ENCODE measurements around the gene ATP11C. TPM values are rescaled to one million over a fixed set of nuclear protein-coding genes. Genes with fewer than 3 reads are reported as not detected.

The ATP11C gene
- polyA plus RNA-seq, 2 donors = 1.7 to 3.4 TPM

DNA sequence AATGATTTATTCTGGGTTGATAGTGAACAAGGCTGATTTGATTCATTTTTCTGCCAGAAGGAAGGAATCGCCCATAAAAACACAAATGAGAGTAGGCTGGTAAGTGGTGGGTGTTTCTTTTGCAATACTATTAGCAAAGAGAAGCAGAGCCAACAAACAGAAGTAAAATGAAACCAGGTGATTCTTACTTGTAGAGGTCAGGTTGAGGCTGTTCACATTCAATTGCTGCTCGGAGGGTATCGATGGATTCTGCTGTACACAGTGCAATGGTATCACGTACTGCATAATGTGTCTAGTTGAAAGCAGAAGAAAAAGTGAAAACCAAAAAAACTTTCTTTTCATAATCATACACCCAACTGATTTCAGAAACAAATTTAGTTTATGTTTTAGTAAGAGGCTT, 130.8 kb downstream of the ATP11C start:
- Histone ChIP-seq H3K4me1 (ENCODE audit: control insufficient read depth in 2 of 2, insufficient read depth in 2 of 2, low read length in 1 of 2) (no peaks in the 10 kb centered on the region), H3K4me3 (ENCODE audit: low read depth in 1 of 2, low read length in 2 of 2) (no peak overlapping the region), H3K27ac (ENCODE audit: low read depth in 2 of 2, low read length in 1 of 2) (no peak overlapping the region), H3K36me3 (ENCODE audit: control insufficient read depth in 2 of 2, insufficient read depth in 2 of 2, low read length in 1 of 2) (no peaks in the 10 kb centered on the region), H3K27me3 (ENCODE audit: control insufficient read depth in 1 of 2, insufficient read depth in 2 of 2, low read length in 2 of 2) (no peaks in the 10 kb centered on the region), H3K9me3 (ENCODE audit: control insufficient read depth in 2 of 2, insufficient read depth in 1 of 2, low read depth in 1 of 2, low read length in 1 of 2) (no peaks in the 10 kb centered on the region)
- WGBS, 2 donors = 89 to 98% methylated on average over 4 of the region's 4 CpGs

DNA sequence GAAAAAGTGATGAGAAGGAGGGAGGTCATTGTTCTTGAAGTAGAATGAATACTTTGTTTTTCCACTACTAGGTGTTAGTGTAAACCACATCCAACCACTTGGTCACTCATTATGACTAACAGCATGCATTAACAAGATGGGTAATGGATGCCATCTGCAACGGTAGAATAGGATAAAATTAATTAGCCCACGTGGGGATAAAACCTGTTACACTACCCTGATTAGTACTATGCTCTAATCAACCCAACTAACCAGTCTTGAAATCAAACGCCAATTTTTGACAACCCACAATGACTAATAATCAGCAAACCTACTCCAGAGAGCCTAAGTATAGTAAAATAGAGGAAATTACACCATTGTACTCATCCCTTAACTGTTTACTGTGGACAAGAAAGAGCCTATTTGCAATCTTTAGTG, 131.4 kb downstream of the ATP11C start:
- H3K27me3 ChIP-seq (ENCODE audit: control insufficient read depth in 1 of 2, insufficient read depth in 2 of 2, low read length in 2 of 2) = no peaks in the 10 kb centered on the region
- H3K36me3 ChIP-seq (ENCODE audit: control insufficient read depth in 2 of 2, insufficient read depth in 2 of 2, low read length in 1 of 2) = no peaks in the 10 kb centered on the region
- no peaks in the 10 kb centered on the region for H3K9me3 ChIP-seq (ENCODE audit: control insufficient read depth in 2 of 2, insufficient read depth in 1 of 2, low read depth in 1 of 2, low read length in 1 of 2)
- no peaks in the 10 kb centered on the region for H3K4me1 ChIP-seq (ENCODE audit: control insufficient read depth in 2 of 2, insufficient read depth in 2 of 2, low read length in 1 of 2)
- no peak overlapping the region for H3K27ac ChIP-seq (ENCODE audit: low read depth in 2 of 2, low read length in 1 of 2)
- H3K4me3 ChIP-seq (ENCODE audit: low read depth in 1 of 2, low read length in 2 of 2) = no peak overlapping the region
- 48 to 81% methylated on average over 3 of the region's 3 CpGs for WGBS, 2 donors

DNA sequence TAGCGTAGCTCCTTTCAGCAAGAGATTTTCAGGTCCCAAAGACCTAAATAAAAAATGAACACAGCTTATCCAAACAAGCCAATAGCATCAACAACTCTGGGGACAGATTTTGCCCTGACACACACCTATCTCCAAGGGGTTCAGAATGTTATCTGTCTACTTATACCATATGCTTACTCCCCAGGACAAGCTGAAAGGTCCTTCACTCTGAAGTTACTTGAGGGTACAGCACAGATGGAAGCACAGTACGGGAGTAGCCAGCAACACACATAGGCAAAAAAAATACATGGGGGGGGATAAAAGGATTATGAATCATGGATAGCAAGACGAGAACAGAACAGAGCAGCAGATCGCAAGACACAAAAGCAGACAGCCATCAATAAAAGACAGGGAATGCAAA, 134.2 kb downstream of the ATP11C start:
- Histone ChIP-seq H3K9me3 (ENCODE audit: control insufficient read depth in 2 of 2, insufficient read depth in 1 of 2, low read depth in 1 of 2, low read length in 1 of 2) (no peaks in the 10 kb centered on the region), H3K36me3 (ENCODE audit: control insufficient read depth in 2 of 2, insufficient read depth in 2 of 2, low read length in 1 of 2) (no peaks in the 10 kb centered on the region), H3K27me3 (ENCODE audit: control insufficient read depth in 1 of 2, insufficient read depth in 2 of 2, low read length in 2 of 2) (no peaks in the 10 kb centered on the region), H3K4me1 (ENCODE audit: control insufficient read depth in 2 of 2, insufficient read depth in 2 of 2, low read length in 1 of 2) (no peaks in the 10 kb centered on the region), H3K27ac (ENCODE audit: low read depth in 2 of 2, low read length in 1 of 2) (no peak overlapping the region), H3K4me3 (ENCODE audit: low read depth in 1 of 2, low read length in 2 of 2) (no peak overlapping the region)
- 82 to 97% methylated on average over 4 of the region's 4 CpGs for WGBS, 2 donors

- 76 to 77% methylated on average over 1 of the region's 1 CpG for WGBS, 2 donors
- Histone ChIP-seq H3K27me3 (ENCODE audit: control insufficient read depth in 1 of 2, insufficient read depth in 2 of 2, low read length in 2 of 2) (no peaks in the 10 kb centered on the region), H3K27ac (ENCODE audit: low read depth in 2 of 2, low read length in 1 of 2) (no peak overlapping the region), H3K4me1 (ENCODE audit: control insufficient read depth in 2 of 2, insufficient read depth in 2 of 2, low read length in 1 of 2) (no peaks in the 10 kb centered on the region), H3K36me3 (ENCODE audit: control insufficient read depth in 2 of 2, insufficient read depth in 2 of 2, low read length in 1 of 2) (no peaks in the 10 kb centered on the region), H3K9me3 (ENCODE audit: control insufficient read depth in 2 of 2, insufficient read depth in 1 of 2, low read depth in 1 of 2, low read length in 1 of 2) (no peaks in the 10 kb centered on the region), H3K4me3 (ENCODE audit: low read depth in 1 of 2, low read length in 2 of 2) (no peak overlapping the region)
Measured at GRCh38 chrX:139795196-139795595, 137.7 kb downstream of the ATP11C start.

- 77 to 95% methylated on average over 2 of the region's 2 CpGs for WGBS, 2 donors
- no peaks in the 10 kb centered on the region for H3K9me3 ChIP-seq (ENCODE audit: control insufficient read depth in 2 of 2, insufficient read depth in 1 of 2, low read depth in 1 of 2, low read length in 1 of 2)
- no peaks in the 10 kb centered on the region for H3K36me3 ChIP-seq (ENCODE audit: control insufficient read depth in 2 of 2, insufficient read depth in 2 of 2, low read length in 1 of 2)
Measured at GRCh38 chrX:139787601-139788000, 145.3 kb downstream of the ATP11C start.

GRCh38 chrX:139784807-139785206, 148.0 kb downstream of the ATP11C start:
- H3K36me3 ChIP-seq (ENCODE audit: control insufficient read depth in 2 of 2, insufficient read depth in 2 of 2, low read length in 1 of 2) = no peaks in the 10 kb centered on the region
- no peaks in the 10 kb centered on the region for H3K9me3 ChIP-seq (ENCODE audit: control insufficient read depth in 2 of 2, insufficient read depth in 1 of 2, low read depth in 1 of 2, low read length in 1 of 2)
- H3K4me1 ChIP-seq (ENCODE audit: control insufficient read depth in 2 of 2, insufficient read depth in 2 of 2, low read length in 1 of 2) = no peaks in the 10 kb centered on the region
- H3K4me3 ChIP-seq (ENCODE audit: low read depth in 1 of 2, low read length in 2 of 2) = no peak overlapping the region
- no peak overlapping the region for H3K27ac ChIP-seq (ENCODE audit: low read depth in 2 of 2, low read length in 1 of 2)
- WGBS, 2 donors = 71 to 90% methylated on average over 1 of the region's 1 CpG
- H3K27me3 ChIP-seq (ENCODE audit: control insufficient read depth in 1 of 2, insufficient read depth in 2 of 2, low read length in 2 of 2) = no peaks in the 10 kb centered on the region

More at GRCh38 chrX:139787601-139788000, 145.3 kb downstream of the ATP11C start:
- Histone ChIP-seq H3K4me3 (ENCODE audit: low read depth in 1 of 2, low read length in 2 of 2) (no peak overlapping the region), H3K27ac (ENCODE audit: low read depth in 2 of 2, low read length in 1 of 2) (no peak overlapping the region), H3K27me3 (ENCODE audit: control insufficient read depth in 1 of 2, insufficient read depth in 2 of 2, low read length in 2 of 2) (no peaks in the 10 kb centered on the region), H3K4me1 (ENCODE audit: control insufficient read depth in 2 of 2, insufficient read depth in 2 of 2, low read length in 1 of 2) (no peaks in the 10 kb centered on the region)

GRCh38 chrX:139783959-139784358, 148.9 kb downstream of the ATP11C start:
- Histone ChIP-seq H3K36me3 (ENCODE audit: control insufficient read depth in 2 of 2, insufficient read depth in 2 of 2, low read length in 1 of 2) (no peaks in the 10 kb centered on the region), H3K9me3 (ENCODE audit: control insufficient read depth in 2 of 2, insufficient read depth in 1 of 2, low read depth in 1 of 2, low read length in 1 of 2) (no peaks in the 10 kb centered on the region), H3K4me3 (ENCODE audit: low read depth in 1 of 2, low read length in 2 of 2) (no peak overlapping the region), H3K4me1 (ENCODE audit: control insufficient read depth in 2 of 2, insufficient read depth in 2 of 2, low read length in 1 of 2) (no peaks in the 10 kb centered on the region), H3K27me3 (ENCODE audit: control insufficient read depth in 1 of 2, insufficient read depth in 2 of 2, low read length in 2 of 2) (no peaks in the 10 kb centered on the region), H3K27ac (ENCODE audit: low read depth in 2 of 2, low read length in 1 of 2) (no peak overlapping the region)
- 60 to 92% methylated on average over 1 of the region's 1 CpG for WGBS, 2 donors

GRCh38 chrX:139783030-139783429, 149.8 kb downstream of the ATP11C start:
- Histone ChIP-seq H3K27me3 (ENCODE audit: control insufficient read depth in 1 of 2, insufficient read depth in 2 of 2, low read length in 2 of 2) (no peaks in the 10 kb centered on the region), H3K9me3 (ENCODE audit: control insufficient read depth in 2 of 2, insufficient read depth in 1 of 2, low read depth in 1 of 2, low read length in 1 of 2) (no peaks in the 10 kb centered on the region), H3K36me3 (ENCODE audit: control insufficient read depth in 2 of 2, insufficient read depth in 2 of 2, low read length in 1 of 2) (no peaks in the 10 kb centered on the region), H3K27ac (ENCODE audit: low read depth in 2 of 2, low read length in 1 of 2) (no peak overlapping the region), H3K4me1 (ENCODE audit: control insufficient read depth in 2 of 2, insufficient read depth in 2 of 2, low read length in 1 of 2) (no peaks in the 10 kb centered on the region), H3K4me3 (ENCODE audit: low read depth in 1 of 2, low read length in 2 of 2) (no peak overlapping the region)
- WGBS, 2 donors = 90 to 93% methylated on average over 3 of the region's 3 CpGs

GRCh38 chrX:139776599-139776998, 156.3 kb downstream of the ATP11C start:
- Histone ChIP-seq H3K4me3 (ENCODE audit: low read depth in 1 of 2, low read length in 2 of 2) (no peak overlapping the region), H3K27me3 (ENCODE audit: control insufficient read depth in 1 of 2, insufficient read depth in 2 of 2, low read length in 2 of 2) (no peaks in the 10 kb centered on the region), H3K27ac (ENCODE audit: low read depth in 2 of 2, low read length in 1 of 2) (no peak overlapping the region), H3K4me1 (ENCODE audit: control insufficient read depth in 2 of 2, insufficient read depth in 2 of 2, low read length in 1 of 2) (no peaks in the 10 kb centered on the region), H3K36me3 (ENCODE audit: control insufficient read depth in 2 of 2, insufficient read depth in 2 of 2, low read length in 1 of 2) (no peaks in the 10 kb centered on the region), H3K9me3 (ENCODE audit: control insufficient read depth in 2 of 2, insufficient read depth in 1 of 2, low read depth in 1 of 2, low read length in 1 of 2) (no peaks in the 10 kb centered on the region)
- WGBS, 2 donors = 82 to 87% methylated on average over 3 of the region's 3 CpGs

- 89 to 100% methylated on average over 2 of the region's 2 CpGs for WGBS, 2 donors
Measured at GRCh38 chrX:139770366-139770765, 162.5 kb downstream of the ATP11C start.

More at GRCh38 chrX:139770366-139770765, 162.5 kb downstream of the ATP11C start:
- no peak overlapping the region for H3K27ac ChIP-seq (ENCODE audit: low read depth in 2 of 2, low read length in 1 of 2)
- H3K4me3 ChIP-seq (ENCODE audit: low read depth in 1 of 2, low read length in 2 of 2) = no peak overlapping the region
- no peaks in the 10 kb centered on the region for H3K27me3 ChIP-seq (ENCODE audit: control insufficient read depth in 1 of 2, insufficient read depth in 2 of 2, low read length in 2 of 2)
- H3K9me3 ChIP-seq (ENCODE audit: control insufficient read depth in 2 of 2, insufficient read depth in 1 of 2, low read depth in 1 of 2, low read length in 1 of 2) = no peaks in the 10 kb centered on the region
- H3K36me3 ChIP-seq (ENCODE audit: control insufficient read depth in 2 of 2, insufficient read depth in 2 of 2, low read length in 1 of 2) = no peaks in the 10 kb centered on the region
- no peaks in the 10 kb centered on the region for H3K4me1 ChIP-seq (ENCODE audit: control insufficient read depth in 2 of 2, insufficient read depth in 2 of 2, low read length in 1 of 2)

Measured in esophagus (tissue), 2 donors.